DMS53 (cell line): Measurements from ENCODE around the gene ANKRD33B.
A peak's percentile ranks its signal among the peaks of the same experiment; 100 is the strongest.

ENCODE experiments used
- DNase-seq: peaks from one replicate; lab custom pipeline; 2025; lab: John Stamatoyannopoulos, UW

Gene ANKRD33B

DNA sequence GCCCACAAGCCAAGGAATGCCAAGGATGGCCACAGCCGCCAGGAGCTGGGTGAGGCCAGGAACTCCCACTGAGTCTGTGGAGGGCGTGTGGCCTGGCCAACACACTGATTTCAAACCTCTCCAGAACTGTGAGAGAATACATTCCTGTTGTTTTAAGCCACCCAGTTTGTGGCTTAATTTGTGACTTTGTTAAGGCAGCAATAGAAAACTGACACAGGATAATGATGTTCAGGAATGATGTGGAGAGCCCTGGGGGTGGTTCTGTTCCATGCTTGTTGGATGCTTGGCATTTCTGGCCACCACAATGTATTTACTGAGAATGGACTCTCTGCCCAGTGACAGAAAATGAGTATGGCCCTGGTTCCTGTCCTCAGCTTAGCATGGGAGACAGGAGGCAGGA, 114.4 kb downstream of the ANKRD33B start:
- no peak for DNase-seq

DNA sequence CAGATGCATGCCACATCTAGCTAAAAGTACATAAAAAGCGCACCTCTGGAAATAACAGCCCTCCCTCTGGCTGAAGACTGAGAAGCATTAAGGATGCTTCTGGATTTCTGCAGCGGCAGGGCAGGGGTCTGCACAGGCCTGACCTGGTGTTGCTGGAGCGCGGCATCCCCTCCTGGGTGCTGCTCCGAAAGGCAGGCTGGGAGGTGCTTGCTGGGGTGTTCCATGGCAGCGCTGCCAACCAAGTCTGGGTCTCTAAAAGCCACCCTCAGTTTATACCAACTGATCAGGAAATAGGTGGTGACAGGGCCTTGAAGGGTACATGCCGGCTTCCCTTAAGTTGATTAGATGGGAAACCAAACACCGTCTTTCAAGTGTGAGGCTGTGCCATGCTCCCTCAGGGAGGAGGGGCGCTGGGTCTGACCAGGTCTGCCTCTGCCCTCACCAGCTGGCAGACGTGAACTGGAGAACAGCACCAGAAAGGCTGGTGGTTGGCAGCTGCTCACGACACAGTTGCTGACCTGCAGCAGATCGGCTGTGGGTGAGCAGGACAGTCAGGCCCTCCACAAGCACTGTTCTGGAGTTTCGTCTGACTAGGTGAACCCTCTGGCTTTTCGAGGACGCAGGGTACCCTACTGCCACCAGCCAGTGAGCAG, 115.6 kb downstream of the ANKRD33B start:
- no peak for DNase-seq

DNA sequence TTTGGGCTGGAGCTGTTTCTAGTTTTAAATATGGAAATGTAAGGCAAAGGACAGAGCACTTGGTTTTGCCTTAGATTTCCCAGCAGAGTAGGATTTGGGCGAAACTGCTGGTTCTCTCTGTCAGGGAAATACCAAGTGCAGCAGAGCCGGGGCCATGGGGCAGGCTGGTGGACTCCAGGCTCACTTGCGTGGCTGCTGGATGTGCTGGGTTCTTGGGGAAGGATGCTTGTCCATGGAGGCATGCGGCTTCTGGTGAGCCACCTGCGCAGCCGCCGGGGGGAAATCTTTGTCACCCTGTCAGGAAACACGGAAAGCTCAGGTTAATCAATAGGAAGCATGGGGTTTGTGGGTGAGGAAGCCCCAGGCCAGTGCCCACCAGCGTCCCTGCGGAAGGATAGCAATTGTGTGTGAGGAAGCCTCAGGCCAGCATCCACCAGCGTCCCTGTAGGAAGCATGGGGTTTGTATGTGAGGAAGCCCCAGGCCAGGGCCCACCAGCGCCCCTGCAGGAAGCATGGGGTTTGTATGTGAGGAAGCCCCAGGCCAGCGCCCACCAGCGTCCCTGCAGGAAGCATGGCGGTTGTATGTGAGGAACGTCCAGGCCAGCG, 117.1 kb downstream of the ANKRD33B start:
- DNase-seq, result no peak

DNA sequence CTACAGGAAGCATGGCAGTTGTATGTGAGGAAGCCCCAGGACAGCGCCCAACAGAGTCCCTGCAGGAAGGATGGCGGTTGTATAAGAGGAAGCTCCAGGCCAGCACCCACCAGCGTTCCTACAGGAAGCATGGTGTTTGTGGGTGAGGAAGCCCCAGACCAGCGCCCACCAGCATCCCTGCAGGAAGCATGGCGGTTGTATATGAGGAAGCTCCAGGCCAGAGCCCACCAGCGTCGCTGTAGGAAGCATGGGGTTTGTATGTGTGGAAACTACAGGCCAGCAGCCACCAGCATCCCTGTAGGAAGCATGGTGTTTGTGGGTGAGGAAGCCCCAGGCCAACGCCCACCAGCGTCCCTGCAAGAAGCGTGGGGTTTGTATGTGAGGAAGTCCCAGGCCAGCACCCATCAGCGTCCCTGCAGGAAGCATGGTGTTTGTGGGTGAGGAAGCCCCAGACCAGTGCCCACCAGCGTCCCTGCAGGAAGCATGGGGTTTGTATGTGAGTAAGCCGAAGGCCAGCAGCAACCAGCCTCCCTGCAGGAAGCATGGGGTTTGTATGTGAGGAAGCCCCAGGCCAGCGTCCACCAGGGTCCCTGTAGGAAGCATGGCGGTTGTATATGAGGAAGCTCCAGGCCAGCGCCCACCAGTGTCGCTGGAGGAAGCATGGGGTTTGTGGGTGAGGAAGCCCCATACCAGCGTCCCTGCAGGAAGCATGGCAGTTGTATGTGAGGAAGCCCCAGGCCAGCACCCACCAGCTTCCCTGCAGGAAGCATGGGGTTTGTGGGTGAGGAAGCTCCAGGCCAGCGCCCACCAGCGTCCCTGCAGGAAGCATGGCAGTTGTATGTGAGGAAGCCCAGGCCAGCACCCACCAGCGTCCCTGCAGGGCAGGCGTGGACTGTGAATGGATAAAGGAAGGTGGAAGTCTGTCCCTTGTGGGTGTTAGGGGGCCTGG, 118.1 kb downstream of the ANKRD33B start:
- no peak for DNase-seq

DNA sequence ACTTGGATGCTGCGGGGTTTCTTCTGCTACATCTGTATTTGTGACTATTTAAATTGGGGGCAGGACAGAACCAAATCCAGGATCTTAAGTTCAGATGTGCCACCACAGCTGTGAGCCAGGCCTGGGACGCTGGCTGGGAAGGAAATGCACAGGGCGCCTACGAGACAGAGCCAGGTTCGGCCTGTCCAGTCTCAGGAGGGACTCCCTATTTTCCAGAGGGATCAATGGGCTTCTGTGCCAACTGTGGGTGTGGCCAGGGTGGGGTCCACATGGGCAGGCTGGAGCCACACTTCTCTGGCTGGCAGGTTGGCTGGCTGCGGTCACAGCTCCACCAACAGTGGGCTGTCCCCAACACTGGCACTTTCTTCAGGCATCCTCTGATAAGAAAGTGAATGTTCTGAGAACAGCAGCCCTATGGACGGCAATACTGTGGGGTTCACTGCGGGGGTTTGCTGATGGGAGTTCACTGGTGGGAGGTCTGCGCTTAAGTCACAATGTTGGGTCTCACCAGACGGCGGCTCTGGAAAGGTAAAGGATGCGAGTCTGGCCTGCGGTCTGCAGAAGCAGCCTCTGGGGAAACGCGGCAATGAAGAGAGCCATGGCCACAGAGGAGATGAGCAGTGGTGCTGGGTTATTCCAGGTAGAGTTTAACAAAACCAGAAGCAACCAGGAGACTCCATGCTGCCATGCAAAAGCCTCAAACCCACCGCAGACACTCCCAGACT, 119.1 kb downstream of the ANKRD33B start:
- DNase-seq, result no peak

DNA sequence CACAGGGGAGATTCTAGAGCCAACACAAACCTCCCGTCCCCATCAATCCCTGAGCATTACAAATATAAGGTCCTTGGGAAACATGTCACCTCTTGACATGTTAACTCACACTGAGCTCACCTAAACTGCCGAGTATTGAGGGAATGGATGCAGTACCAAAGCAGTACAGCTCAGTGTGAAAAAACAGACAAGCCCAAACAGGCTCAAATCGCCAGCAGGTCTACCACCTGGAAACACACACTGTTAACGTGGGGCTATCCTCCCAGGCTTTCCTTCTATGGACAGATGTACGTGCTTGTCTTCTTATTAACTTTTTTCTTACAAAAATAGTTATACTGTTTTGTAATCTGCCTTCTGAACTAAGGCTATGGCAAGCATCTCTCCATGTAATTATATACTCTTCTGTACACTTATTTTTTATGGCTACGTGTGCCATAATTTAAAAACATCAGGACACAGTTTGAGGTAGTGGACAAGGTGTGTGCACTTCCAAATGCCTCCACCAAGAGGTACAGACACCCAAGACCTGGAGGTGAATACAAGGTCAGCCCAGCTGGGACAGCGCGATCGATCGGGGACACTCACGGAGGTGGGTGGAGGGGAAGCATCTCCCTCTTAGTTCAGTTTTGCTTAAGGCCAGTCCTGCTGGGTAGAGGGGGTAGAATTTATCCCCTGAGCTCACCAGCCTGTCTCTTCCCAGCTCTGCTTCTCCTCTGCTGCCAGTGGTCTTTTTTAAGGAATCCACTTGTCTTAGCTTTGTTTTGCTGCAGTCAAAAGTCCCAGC, 120.6 kb downstream of the ANKRD33B start:
- no peak for DNase-seq

DNA sequence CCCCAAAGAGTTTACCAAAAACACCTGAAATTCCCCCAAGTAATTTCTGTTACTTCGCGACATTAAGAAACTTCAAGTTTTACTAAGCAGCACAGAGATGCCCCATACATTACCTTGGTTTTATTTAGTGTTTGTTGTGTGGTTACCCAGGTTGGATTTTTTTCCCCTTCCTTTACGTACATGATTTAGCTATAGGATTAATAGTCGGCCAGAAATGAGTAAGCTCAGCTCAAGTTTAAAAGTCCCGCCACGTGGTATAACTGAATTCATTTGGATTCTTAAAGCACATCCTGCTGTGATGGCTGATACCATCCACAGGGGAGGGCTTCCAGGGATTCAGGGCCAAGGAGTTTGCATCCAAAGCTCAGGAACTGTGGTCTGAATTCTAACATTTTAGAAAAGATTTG, 121.2 kb downstream of the ANKRD33B start:
- no peak for DNase-seq

DNA sequence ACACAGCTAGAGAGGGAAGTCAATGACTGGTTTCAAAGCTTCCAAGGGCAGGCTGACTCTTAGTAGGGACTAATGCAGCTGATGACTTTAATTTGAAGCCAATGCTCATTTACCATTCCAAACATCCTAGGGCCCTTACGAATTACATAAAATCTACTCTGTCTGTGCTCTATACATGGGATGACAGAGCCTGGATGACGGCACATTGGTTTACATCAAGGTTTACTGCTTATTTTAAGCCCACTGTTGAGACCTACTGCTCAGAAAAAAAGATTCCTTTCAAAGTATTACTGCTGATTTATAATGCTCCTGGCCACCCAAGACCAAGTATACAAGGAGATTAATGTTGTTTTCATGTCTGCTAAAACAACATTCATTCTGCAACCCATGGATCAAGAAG, 123.0 kb downstream of the ANKRD33B start:
- DNase-seq, result no peak

DNA sequence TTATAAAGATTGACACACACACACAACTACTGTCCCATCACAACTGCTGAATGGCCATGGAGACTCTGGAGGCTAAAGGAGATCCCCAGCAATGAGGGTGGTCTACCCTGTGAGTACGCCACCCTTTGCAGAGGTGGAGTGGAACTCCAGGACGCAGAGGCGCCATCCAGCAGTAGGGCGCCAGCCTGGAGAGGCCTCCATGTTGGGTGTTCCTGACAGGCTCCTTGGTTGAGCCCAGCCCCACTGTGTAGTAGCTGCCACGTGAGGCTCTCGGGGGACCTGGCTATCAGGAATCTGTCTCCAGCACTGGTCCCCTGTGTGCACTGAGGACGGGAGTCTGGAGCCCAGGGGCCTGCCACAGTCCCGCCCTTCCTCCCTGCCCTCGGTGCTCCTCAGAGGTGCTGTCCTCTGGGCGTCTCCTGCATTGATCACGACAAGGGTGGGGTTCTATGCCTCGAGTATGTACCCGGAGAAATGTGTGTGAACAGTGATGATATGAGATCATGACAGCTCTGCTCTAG, 124.8 kb downstream of the ANKRD33B start:
- DNase-seq, result no peak

DNA sequence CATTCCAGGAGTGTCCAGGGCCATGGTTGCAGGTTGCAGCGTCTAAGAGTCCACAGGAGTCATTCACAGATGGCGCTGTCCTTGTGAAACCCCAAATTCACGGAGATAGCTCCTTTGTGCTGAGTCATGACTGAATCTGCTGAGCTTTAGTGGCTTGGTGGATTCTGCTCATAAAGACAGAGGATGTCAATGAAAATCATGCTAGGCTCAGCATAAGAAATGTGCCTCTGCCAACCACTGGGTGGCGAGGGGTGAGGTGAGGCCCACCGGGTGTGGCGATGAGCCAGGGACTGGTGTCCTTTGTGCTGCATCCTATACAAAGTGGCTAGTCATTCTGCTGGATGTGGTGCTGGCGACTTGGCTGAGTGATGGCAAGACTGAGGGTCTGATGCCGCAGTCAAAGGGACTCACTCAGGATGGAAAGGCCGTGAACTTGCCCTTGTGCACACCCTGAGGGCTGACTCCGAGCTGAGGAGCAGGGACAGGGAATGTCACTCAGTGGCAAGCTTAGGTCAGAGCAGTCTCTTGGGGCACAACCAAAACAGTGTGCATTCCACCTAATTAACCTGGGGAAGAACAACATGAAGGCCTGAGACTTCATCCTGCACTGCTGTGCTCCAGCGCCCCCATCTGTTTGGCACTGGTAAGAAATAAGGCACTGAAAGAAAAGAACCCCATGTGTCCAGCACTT, 125.7 kb downstream of the ANKRD33B start:
- peak; percentile 38 for DNase-seq

DNA sequence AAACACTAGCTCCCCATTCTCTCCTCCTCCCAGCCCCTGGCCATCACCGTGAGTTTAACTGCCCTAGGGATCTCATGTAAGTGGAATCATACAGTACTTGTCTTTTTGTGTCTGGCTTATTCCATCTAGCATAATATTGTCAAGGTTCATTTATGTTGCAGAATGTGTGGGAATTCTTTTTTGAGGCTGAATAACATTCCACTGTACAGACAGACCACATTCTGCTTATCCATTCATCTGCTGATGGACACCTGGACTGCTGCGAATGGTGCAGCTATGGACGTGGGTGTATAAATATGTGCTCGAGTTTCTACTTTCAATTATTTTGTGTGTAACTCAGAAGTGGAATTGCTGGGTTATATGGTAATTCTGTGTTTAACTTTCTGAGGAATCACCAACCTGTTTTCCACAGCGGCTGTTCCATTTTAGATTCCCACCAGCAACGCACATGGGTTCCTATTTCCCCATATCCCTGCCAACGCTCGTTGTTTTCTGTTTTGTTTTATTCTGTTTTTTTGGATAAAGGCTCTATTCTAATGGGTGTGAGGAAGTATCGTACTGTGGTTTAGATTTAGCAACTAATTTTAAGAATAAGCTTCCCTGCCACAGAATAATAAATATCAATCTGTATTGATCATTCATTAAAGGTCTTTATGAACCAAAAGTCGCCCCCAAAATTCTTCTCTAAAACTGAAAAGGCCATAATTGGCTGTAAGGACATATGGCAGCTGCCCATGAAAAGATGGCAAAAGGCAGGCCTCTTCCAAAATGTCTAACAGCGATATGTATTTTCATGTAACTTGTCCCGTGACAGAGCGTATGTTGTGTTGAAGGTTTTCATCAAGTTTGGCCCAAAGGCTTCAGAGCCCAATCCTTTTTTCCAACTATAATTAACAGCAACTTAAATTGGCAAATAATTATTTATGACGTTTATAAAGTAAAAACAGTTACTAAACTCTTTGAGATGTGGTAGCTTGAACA, 126.9 kb downstream of the ANKRD33B start:
- DNase-seq, result no peak

DNA sequence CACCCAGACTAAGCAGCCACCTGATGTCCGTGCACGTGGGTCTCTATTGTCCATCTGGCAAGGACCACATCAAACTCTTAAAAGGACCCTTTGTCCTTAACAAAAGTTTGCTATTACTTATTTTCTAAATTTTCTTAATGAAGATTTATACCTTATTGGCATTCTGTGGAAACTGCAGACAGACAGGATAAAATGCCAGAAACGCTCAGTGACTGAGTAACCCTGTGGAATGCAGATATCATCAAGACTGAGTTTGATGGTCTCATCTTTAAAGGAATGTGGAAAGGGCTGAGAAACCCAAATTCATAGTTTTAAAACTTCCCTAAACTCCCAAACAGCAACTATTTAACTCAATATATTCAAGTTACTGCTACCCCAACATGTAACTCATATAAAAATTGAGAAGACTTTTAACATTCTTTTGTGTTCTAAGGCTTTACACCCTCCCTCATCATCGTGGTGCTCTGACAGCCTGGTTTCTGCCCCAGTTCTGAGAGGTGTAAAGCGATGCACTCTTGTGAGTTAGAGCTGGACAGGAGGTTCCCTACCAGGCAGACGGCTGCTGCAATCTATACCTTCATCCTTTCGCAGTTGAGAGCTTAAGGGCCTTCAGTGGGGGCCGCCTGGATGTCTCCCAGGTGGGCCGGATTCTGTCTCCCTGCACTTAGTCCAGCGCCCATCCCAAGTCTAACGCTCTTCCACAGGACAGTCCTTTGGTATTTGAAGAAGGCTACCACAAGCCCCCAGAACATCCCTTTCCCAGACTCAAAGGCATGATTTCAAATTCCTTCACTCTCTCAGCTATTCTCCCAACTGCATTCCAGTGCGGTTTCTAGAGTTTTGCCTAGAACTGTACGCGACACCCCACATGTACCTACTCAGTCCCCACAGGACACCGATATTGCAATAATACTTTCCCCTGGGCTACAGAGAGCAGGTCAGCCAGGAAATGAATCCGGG, 128.2 kb downstream of the ANKRD33B start:
- DNase-seq, result no peak

DNA sequence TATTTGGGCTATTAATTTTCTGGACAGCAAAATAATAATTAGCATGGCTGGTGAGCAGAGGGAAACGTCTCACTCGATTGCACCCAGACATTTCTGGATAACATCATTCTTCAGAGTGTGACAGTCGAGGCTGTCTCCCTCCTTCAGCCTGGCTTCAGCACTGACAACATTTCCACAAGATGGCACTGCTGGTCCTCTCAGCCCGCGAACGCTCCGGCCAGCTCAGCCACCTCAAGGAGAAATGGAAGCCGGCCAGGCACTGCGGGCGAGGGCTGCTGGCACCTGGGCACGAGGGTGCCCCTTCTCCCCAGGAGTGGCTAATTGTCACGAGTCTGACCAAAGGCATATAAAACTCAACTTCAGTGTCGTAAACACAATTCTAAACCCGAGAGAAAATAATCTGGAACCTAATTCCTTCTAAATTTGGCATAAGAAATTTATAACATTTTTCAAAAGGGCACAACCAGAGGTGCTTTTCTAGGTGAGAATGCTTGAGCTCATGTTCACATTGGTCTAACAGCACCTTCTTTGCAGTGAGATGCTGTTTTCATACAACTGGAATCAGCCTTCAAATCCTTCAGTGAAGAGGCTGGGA, 131.3 kb downstream of the ANKRD33B start:
- peak; percentile 86 for DNase-seq

DNA sequence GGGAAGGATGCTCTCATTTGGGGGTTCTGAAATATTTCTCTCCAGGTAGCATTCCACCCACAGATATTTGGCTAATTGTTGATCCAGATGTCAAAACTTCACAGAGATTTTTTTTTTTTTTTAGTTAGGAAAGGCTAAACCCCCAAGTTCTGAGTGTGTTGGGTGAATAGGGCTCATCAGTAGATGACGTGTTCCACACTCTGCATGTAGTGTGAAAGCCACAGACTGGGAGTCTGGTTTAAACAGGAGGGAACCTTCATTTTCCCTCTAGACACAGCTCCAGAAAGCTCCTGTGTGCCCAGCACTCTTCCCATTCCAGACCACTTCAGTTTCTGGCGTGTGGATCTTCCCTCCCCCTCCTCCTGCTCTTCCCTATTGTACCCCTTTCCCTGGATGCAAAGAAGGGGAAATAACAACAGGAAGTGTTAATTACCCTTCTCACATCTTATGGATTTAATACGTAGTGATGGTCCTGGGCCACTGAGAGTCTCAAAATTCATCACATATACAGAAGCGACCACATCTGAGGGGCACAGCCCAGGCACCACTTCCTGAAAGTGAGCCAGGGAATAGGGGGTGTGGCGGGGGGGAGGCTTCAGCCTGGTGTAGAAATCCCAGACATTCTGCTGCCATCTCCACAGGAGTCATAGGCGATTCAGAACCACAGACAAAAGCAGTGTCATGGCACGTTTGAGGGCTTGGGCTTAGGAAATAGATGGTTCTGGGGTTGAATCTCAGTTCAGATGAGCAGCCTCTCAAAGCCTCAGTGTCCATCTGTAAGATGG, 132.1 kb downstream of the ANKRD33B start:
- DNase-seq, result no peak

DNA sequence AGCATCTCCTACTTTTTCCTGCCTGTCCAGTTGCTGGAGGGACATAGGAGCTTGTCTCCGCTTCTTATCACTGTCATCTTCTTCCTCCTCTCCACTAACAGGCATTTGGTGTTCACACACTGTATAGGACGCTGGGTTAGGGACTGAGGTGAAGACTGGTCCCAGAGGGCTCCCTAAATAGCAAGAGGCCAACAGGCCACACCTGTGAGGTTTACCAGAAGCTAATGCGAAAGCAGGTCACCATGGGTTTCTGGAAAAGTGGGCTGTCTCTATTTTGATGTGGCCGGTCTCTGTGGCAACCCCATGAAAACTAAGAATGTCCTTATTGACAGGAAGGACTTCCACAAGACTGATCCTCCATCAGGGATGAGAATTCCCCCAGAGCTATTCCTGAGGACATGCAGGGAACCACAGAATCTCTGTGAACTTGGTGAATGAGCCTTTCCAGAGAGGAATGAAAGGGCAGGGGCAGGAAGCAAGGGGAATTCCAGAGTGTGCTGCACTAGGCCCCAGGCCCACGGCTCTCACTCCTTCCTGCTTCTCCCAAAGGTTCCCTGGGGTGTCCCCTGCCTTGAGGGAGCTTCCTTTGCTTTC, 135.5 kb downstream of the ANKRD33B start:
- no peak for DNase-seq

DNA sequence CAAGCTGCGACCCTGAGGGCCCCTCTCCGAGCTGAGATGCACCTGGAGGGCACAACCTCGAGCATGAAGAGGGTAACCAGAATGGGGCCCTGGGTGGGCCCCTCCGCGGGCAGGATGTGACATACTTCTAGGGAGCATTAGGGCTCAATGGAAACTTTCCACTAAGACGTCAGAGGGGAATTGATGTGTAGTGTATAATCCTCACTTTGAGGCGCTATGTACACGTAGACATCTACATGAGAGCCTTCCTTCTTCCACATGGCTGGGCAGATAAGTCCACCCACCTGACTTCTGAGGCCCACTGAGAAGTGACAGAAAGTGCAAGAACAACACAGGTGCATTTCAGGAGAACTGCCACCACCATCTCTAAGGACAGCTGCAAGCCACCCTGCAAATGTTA, 136.1 kb downstream of the ANKRD33B start:
- DNase-seq, result no peak

DNA sequence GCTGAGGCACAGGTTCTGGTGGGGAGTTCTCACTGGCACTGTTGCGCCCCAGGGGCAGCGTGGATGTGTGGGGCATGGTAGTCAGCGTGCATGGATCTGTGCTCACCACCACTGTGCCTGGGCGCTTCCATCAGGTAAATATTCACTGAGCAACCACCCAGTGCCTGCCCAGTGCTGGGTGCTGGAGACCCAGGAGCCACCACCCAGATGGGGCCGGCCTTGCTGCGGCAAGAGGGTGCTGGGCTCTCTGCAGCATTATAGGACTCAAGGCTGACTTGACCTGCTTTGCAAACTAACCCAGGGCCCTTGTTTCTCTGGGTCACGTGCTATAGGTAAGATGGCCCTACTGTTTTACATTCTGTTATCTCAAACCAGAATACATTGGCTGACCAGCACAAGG, 136.6 kb downstream of the ANKRD33B start:
- DNase-seq, result no peak
